Posterior vena cava (tissue), 2 donors: ENCODE measurements around the gene TMEM59L. TPM values are rescaled to one million over a fixed set of nuclear protein-coding genes. Genes with fewer than 3 reads are reported as not detected.
A peak's percentile ranks its signal among the peaks of the same experiment; 100 is the strongest.

Experiments
- DNase-seq: peaks from one replicate; pipeline ENCODE4 v3.0.0-alpha.2; 2020; ENCODE audit warnings: low spot score
- intact Hi-C, 2 donors: fragments of 100-400 bp; cut with DNase I; formaldehyde crosslinking; loops; one replicate each; pipeline versions ENCODE4 v1.14.1 to v1.14.2; 2022 to 2023
- long read RNA-seq, 2 donors: library from polyadenylated mRNA; unstranded; transcript quantifications; one replicate each; pipeline ENCODE4 v2.0.0, GENCODE V29; 2020 to 2021
- total RNA-seq, 2 donors: library from RNA; stranded (reverse); fragmentation: NEBNext Ultra II Directional; extraction: Animal tissue kit (Norgen Biotek cat#: 25700); gene quantifications; one replicate each; pipeline ENCODE4 v1.2.1, GENCODE V29; 2021
- donor health status: DM: yes; HTN: yes; CAD: no.
- donor health status: DM: yes; HTN: yes; CAD: no.

Gene TMEM59L
- total RNA-seq: 10 to 100 TPM in 1 of 2 donors, 1 to 10 TPM in 1; 2.8 to 14.5 TPM
- long read RNA-seq, donor 1, partial matches to known transcripts: 1 of 9 reads
- long read RNA-seq, donor 1, other reads (novel, unspliced or antisense): 2 of 9 reads
- long read RNA-seq, donor 2, partial matches to known transcripts: 2 of 6 reads
- long read RNA-seq, donor 2, other reads (novel, unspliced or antisense): 1 of 6 reads

GRCh38 chr19:18612772-18613588 is at the start of gene TMEM59L:
Gene TMEM59L, plus strand, starts transcription at chr19:18612870. Its CDS starts 89 bp downstream, at chr19:18612959.
- no peak for DNase-seq
- intact Hi-C loops: no loop called here

DNA sequence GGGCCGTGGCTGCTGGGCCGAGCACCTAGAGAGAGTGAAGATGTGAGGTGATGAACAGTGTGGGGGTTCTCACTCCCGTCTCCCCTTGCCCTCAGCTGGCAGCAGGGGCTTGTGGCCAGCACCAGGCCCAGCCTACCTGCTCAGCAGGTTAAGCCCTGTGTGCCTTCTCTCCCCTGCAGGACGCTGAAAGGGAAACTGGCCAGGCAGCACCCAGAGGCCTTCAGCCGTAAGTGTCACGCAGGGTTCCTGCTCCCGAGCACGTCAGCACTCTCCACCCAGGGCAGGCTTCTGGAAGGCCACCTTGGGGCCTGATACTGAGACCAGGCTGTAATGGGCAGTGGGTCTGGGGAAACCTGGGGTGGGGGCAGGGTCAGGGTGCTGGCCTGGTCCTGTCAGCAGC is 45.7 kb upstream of the TMEM59L start:
- DNase-seq: no peak
- intact Hi-C loops: loop anchor here in 1 of 2 donors (10.0 kb wide), 1 partner anchor 92 kb away; no protein-coding TSS in a partner anchor

- intact Hi-C loops: loop anchor here in 1 of 2 donors (10.0 kb wide), 1 partner anchor 94 kb away; no protein-coding TSS in a partner anchor
- DNase-seq: no peak
Measured at GRCh38 chr19:18568367-18568766, 44.3 kb upstream of the TMEM59L start.

DNA sequence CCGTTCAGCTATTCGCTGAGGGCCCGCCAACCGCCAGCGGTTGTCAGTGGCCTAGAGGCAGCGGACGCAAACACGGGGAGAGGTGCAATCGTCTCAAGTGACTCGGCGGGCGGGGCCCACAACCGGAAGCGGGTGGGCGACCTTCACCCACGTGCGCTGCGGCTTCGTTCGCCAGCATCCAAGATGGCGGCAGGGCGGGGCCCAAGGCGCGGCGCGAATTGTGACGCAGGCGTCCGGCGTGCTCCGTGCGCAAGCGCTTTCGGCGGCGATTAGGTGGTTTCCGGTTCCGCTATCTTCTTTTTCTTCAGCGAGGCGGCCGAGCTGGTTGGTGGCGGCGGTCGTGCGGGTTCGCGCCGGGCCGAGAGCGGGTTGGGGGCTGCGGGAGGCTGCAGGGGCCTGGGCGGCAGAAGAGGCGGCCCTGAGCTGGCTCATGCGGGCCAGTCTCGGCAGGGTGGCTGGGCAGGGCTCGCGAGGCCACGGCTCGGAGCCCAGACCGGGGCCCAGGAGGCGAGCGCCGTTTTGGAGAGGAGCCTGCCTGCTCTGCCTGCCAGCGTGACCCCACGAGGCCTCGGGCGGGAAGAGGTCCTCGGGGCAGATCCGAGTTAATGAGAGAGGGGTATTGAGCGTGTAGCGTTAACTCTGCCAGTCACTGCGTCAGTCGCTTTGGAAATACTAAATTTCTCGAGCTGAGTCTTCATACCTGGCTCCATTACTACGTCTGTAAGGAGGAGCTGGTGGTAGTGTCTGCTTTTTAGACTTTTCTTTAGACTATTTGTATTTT is 40.9 kb upstream of the TMEM59L start, which contains the start of gene UBA52:
UBA52 (plus strand) TSS at position 294 of the 781 bp plus-strand sequence. CDS start 1,444 bp downstream, outside the sequence.
- DNase-seq: peak; percentile 100
- intact Hi-C loops: no loop called here

GRCh38 chr19:18574691-18575291 is 37.9 kb upstream of the TMEM59L start:
- DNase-seq: no peak
- intact Hi-C loops: no loop called here

DNA sequence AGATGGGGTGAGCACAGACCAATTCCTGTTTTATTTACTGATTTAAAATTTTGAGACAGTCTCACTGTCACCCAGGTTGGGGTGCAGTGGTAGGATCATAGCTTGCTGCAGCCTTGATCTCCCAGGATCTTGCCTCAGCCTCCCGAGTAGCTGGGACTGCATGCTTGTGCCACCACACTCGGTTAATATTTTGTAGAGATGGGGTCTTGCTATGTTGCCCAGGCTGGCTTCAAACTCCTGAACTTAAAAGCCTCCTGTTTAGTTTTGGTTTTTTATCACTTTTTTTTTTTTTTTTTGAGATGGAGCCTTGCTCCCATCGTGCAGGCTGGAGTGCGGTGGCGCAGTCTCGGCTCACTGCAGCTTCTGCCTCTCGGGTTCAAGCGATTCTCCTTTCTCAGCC is 36.3 kb upstream of the TMEM59L start:
- DNase-seq: no peak
- intact Hi-C loops: no loop called here

- intact Hi-C loops: no loop called here
- no peak for DNase-seq
Measured at GRCh38 chr19:18577365-18577914, 35.2 kb upstream of the TMEM59L start.

- intact Hi-C loops: loop anchor here in 1 of 2 donors (10.0 kb wide), 1 partner anchor 136 kb away; no protein-coding TSS in a partner anchor
- no peak for DNase-seq
Measured at GRCh38 chr19:18580311-18580710, 32.4 kb upstream of the TMEM59L start.

- DNase-seq: no peak
- intact Hi-C loops: loop anchor here in 1 of 2 donors (10.0 kb wide), 1 partner anchor 142 kb away; no protein-coding TSS in a partner anchor
Measured at GRCh38 chr19:18586306-18586705, 26.4 kb upstream of the TMEM59L start.

DNA sequence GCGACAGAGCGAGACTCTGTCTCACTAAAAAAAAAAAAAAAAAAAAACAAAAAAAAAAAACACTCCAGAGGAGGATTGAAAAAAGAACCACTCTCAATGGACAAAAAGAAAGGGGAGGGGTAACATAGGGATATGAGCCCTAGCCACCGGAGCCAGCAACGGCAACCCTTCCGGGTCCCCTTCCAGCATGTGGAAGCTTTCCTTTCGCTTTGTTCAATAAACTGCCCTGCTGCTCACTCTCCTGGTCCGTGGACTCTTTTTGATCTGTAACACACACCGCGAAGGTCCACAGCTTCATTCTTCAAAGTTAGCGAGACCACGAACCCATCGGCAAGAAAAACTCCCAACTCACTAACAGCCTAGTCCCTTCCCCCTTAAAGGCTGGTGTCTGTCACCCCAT is 25.1 kb upstream of the TMEM59L start:
- intact Hi-C loops: loop anchor here in 1 of 2 donors (10.0 kb wide), 1 partner anchor 143 kb away; no protein-coding TSS in a partner anchor
- DNase-seq: no peak

- no peak for DNase-seq
- intact Hi-C loops: loop anchor here in 1 of 2 donors (10.0 kb wide), 1 partner anchor 143 kb away; no protein-coding TSS in a partner anchor
Measured at GRCh38 chr19:18587962-18588610, 24.6 kb upstream of the TMEM59L start.

DNA sequence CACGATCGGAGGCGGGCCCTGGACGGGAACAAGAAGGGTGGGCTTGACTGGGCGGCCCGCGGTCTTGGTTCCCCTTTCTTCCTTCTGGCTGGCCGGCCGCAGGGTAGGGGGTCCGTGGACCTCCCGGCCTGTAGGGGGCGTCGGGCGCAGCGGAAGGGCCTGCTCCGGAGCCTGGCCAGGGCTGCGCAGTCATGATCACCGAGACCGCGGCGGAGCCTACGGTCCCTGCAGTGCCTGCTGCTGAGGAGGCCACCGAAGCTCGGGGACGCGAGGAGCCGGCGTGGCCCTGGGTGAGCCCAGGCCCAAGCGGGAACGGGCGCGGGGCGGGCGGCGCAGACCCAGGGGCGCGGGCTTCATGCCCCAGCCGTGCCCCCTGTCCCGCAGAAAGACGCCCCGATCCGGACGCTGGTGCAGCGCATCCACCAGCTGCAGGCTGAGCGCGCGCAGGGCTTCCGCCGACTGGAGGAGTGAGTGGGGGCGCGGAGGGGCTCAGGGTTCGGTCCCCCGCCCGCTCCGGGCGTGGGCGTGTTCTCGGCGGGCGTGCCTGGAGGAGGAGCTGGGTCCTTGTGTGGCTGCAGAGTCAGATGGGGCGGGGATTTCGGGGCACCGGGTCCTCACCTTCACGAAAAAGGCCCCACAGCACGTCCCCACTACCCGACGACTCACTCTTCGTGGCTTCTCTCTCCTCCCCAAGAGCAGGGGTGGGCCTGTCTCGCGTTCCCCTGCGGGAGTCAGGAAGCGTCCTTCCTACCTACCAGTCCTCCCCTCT is 23.9 kb upstream of the TMEM59L start, which contains the start of gene REX1BD:
REX1BD (plus strand) TSS at position 188 of the 769 bp plus-strand sequence; CDS start at position 192, 4 bp downstream.
- DNase-seq: peak; percentile 97
- intact Hi-C loops: loop anchor here in 1 of 2 donors (10.0 kb wide), 1 partner anchor 144 kb away; no protein-coding TSS in a partner anchor

GRCh38 chr19:18589380-18590272 is 23.0 kb upstream of the TMEM59L start:
- intact Hi-C loops: loop anchor here (2.0 to 10.0 kb wide), 4 partner anchors 83 to 255 kb away; no protein-coding TSS in a partner anchor
- peak; percentile 94 for DNase-seq

DNA sequence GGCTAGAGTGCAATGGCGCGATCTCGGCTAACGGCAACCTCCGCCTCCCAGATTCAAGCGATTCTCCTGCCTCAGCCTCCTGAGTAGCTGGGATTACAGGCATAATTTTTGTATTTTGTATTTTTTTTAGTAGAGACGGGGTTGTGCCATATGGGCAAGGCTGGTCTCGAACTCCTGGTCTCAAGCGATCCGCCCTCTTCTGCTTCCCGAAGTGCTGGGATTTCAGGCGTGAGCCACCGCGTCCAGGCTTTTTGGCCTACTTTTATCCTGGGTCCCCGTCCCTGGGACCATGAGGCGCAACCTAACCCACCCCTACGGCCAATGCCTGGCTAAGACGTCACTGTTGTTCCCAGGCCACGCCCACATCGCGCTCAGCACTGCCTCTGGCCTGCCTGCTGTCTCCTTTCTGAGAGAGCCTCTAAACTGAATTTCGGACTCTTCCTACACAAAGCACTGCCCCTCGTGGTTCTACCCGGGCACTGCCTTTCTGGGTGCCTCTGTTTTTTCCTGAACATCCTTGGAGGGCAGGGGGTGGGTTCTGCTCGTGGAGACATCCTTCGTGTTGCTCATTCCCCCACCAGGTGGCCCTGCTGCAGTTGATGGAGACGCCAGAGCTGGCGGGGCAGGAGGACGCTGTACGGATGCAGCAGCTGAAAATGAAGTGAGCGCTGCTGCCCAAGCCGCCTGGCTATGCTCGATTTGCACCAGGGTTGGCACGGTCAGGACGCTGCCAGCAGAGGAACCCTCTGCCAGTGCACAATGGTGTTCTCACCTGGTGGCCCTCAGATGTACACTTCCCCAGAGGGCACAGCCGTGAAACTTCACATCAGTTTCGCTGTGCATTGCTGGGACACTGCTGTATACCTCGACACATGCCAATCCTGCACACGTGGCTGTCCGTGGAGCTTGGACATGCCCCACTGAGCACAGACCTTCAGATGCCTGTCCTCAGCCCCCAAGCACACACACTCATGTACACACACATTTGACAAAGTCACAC is 22.1 kb upstream of the TMEM59L start:
- intact Hi-C loops: loop anchor here (2.0 to 10.0 kb wide), 3 partner anchors 82 to 254 kb away; no protein-coding TSS in a partner anchor
- DNase-seq: peak; percentile 90
